GM21526 (cell line): ENCODE results near the gene IQSEC1.

ENCODE experiments used
- ATAC-seq: cut with Tn5 transposase; IDR thresholded peaks from one replicate; pipeline ENCODE4 v1.9.1; 2021; ENCODE audit warnings: moderate library complexity; ENCODE audit not compliant: unreplicated experiment, low FRiP score

Gene IQSEC1

GRCh38 chr3:13071695-13072094 lies 1.5 kb downstream of the IQSEC1 start:
- no peak for ATAC-seq

DNA sequence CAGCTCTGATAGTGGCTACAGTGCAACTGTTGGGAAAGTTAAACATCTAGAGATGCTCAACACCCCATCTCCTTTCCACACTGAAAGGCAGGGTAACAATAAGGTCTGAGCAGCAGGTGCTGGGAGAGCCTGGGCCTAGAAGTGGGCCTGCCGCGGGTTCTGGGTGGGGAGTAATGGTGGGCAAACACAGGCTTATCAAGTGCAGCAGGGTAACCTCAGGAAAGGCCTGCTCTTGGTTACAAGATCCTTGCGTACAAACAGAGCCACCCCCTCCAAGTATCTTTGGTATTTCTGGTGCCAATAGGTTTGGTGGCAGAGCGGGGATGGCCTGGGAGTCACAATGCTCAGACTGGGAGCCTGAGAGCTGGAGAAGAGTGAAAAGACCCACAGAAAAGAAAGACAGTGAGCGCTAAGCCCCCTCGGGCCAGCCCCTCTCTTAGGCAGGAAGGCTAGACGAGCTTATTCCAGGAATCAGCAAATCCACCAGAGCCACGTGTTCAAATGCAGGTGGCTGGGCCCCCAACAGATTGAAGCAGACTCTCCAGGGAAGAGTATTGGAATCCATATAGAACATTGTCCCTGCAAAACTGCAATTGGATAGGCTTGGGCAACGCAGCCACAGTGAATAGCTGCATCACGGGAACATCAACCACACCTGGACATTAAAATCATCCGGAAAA lies 2.7 kb downstream of the IQSEC1 start:
- ATAC-seq, result no peak

DNA sequence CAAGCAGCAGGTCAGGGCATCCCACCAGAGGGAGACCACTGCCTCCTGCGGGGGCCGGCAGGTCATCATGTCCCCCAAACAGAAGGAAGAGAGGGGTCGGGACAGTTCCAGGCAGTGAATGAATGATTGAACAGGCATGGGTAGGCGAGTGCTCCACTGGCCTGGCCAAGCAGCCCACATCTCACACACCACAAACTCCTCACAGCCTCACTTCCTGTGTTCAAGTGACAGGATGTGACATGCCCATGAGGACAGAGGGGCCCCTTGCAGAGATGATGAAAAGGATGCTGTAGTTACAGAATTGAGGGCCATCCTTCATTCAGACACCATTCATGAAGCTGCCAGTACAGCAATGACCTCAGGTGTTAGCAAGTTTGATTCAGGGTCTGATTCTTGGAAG lies 3.7 kb downstream of the IQSEC1 start:
- ATAC-seq, result peak; percentile 52

GRCh38 chr3:13068269-13069010 lies 4.8 kb downstream of the IQSEC1 start:
- ATAC-seq, result no peak

- no peak for ATAC-seq
Measured at GRCh38 chr3:13067778-13068177, 5.5 kb downstream of the IQSEC1 start.

DNA sequence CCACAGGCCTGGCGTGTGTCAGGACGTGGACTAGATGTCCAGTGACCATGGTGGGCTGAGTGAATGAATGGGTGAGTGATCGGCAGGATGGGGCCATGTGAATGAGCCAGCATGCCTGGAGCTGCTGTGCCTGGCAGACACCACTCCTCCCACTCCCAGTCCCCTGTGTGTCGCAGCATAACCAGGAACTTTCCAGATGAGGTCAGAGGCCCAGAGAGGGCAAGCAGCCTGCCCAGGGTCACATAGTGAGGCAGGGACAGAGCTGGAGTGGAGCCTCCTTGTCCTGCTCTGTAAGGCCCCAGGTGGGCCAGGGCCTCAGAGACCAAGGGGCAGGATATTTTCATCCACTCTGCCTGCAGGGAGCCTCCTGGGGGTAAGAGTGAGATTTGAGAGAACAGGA lies 6.4 kb downstream of the IQSEC1 start:
- ATAC-seq, result no peak

- ATAC-seq, result no peak
Measured at GRCh38 chr3:13066236-13066635, 7.0 kb downstream of the IQSEC1 start.

DNA sequence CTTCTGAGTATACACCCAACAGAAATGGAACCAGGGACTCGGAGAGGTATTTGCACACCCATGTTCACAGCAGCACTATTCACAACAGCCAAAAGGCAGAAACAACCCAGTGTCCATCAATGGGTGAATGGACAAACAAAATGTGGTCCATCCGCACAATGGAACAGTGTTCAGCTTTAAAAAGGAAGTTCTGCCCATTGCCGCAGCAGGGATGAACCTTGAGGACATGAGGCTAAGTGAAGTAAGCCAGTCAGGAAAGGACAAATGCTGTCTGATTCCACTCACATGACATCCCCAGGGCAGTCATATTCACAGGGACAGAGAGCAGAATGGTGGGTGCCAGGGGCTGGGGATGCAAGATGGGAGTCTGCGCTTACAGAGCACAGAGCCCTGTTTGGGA lies 7.5 kb downstream of the IQSEC1 start:
- ATAC-seq, result no peak

DNA sequence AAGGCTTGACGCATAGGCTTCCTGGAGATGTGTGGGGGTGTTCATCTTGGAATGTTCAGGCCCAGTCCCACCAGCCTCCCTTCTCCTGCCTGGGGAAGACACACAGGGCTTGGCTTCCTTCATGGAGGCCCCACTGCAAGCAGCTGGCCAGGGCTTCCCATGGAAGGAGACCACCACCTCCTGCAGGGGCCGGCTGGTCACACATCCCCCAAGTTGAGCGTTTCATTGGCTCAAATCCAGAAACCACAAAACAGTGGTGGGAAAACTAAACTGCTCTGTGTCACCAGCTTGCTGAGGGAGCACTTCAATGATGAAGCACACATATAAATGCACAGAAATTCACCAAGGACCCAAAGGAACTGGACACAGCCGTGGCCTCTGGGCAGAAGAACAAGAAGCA lies 8.3 kb downstream of the IQSEC1 start:
- no peak for ATAC-seq

- ATAC-seq, result no peak
Measured at GRCh38 chr3:13064159-13064868, 8.9 kb downstream of the IQSEC1 start.

- ATAC-seq, result no peak
Measured at GRCh38 chr3:13063225-13063624, 10.0 kb downstream of the IQSEC1 start.

DNA sequence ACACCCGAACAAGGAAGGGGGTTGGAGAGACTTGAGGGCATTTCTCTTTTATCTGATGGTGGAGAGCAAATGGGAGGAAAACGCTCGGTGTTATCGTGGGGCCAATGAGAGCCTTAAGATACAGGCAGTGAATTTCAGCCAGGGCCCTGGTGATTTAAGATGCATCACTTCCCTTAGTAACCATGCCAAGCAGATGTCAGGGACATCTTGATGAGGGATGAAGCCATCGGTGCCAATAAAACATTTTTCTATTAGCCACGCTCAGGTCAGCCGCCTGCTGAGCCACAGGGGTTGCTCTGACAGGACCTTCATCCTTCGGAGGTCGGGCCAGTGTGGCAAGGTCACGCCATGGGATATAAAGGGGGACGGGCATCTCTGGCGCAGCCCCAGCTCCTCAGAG lies 10.6 kb downstream of the IQSEC1 start:
- no peak for ATAC-seq

DNA sequence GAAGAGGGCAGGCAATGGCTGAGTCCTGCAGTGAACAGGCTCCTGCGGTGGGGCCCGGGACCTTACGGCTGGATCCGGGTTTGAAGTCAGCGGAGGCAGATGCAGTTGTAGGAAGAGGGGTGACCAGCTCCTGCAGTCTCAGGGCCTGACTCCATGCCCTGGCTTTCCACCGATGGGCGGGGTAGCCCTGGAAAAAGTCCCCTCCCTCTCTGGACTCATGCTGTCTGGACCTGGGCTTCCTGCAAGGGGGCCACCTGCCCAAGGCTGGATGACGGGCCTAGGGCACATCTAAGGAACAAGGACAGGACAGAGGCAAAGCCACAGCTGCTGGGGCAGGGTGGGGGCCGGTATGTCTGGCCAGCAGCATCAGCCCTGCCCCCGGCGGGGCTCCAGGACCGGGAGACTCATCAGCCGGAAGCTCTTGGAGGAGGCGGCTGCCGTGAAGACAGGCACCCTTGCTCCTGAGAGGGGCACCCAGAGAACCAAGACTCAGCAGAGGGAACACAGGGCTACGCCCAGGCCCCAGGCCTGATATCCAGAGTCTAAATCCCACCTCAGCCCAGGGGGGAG lies 12.8 kb downstream of the IQSEC1 start:
- ATAC-seq, result no peak

GRCh38 chr3:13058346-13059120 lies 14.7 kb downstream of the IQSEC1 start:
- no peak for ATAC-seq

- ATAC-seq, result no peak
Measured at GRCh38 chr3:13057282-13058040, 15.8 kb downstream of the IQSEC1 start.

- ATAC-seq, result no peak
Measured at GRCh38 chr3:13055634-13056033, 17.6 kb downstream of the IQSEC1 start.

DNA sequence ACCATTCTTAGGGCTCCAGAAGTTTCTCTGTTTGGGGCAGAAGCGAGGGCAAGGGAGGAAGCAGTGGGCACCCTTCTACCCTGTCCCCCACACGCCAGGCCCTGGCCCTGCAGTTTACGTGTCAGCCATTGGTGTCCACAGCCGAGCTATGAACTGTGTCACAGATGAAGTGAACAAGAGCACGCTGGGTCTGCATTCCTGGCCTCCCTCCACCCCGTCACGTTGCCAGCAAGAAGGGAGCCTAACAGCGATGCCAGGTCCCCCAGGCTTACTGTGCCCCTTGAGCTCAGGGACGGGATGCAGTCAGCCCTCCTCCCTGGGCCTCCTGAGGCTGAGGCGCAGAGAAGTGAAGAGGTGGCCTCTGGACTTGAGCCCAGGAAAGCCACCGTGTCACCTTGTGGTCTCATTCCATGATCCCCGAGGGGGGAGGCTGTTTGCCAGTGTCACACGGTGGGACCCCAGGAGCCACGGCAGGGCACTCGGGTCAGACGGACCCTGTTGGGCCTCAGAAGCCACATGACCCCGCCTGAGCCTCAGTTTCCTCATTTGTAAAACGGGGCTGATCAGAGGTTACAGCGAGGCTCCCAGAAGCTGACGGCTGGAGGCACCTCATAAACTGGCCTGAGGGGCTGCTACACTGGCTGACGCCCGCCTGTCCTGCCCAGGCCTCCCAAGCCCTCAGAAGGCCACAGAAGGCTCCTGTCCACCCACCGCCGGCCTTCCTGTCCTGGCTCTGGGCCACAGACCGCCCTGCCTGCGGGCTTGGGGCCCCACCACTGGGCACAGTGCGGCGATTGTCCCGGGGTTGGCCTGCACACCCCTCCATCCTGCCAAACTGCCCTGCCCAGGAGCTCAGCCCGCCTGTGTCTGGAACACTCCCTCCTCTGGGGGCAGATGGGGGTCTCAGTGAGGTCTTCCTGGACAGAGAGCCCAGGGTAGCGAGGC lies 18.6 kb downstream of the IQSEC1 start:
- ATAC-seq, result no peak

GRCh38 chr3:13053893-13054292 lies 19.3 kb downstream of the IQSEC1 start:
- no peak for ATAC-seq

- ATAC-seq, result no peak
Measured at GRCh38 chr3:13053420-13053819, 19.8 kb downstream of the IQSEC1 start.
